ENCODE results near the gene SAMD8. TPM values are rescaled to one million over a fixed set of nuclear protein-coding genes. Genes with fewer than 3 reads are reported as not detected.

SAMD8 gene
- total and polyA plus RNA-seq, 2 donors (not counting 3 experiments of a cell fraction or from before 2014, with no cell fraction given) = 19.6 to 22.8 TPM

- H3K4me1 ChIP-seq (ENCODE audit: control insufficient read depth, extremely low read depth, insufficient read depth, low read length) = no peaks in the 10 kb centered on the region
- no peak overlapping the region for H3K4me3 ChIP-seq (replicated peaks in 1 of 3; ENCODE audit: insufficient read depth in 1 of 3, low read depth in 1 of 3, low read length in 3 of 3)
- no peak overlapping the region for H3K4me2 ChIP-seq (ENCODE audit: insufficient read depth, low read length)
- no TSS peak for BruUV-seq (replicated peaks)
- no peaks in the 10 kb centered on the region for H3K9me3 ChIP-seq (replicated peaks; ENCODE audit: control insufficient read depth, insufficient read depth, low read length)
- CTCF ChIA-PET = no interaction called here
- TF ChIP-seq EZH2 (IDR thresholded peaks at IDR 0.05; ENCODE audit: borderline replicate concordance, low read depth, low read length, severe bottlenecking) = no peak
- TF ChIP-seq POLR2A (IDR thresholded peaks at IDR 0.05; ENCODE audit: low read depth, low read length) = no peak
- no peak for TF ChIP-seq POLR2AphosphoS5 (IDR thresholded peaks at IDR 0.05; ENCODE audit: insufficient read depth, low read depth, low read length)
- no peak for TF ChIP-seq MAX (IDR thresholded peaks at IDR 0.05; ENCODE audit: insufficient read depth, insufficient read length)
- TF ChIP-seq MYC (IDR thresholded peaks at IDR 0.05; ENCODE audit: low read depth, low read length) = no peak
- no peak for TF ChIP-seq JUN (IDR thresholded peaks at IDR 0.05; ENCODE audit: borderline replicate concordance, insufficient read depth, insufficient read length, low read depth)
- no peak for TF ChIP-seq CTCF (IDR thresholded peaks at IDR 0.05; ENCODE audit: extremely low read depth in 1 of 2, insufficient read depth in 1 of 2, low read depth in 1 of 2, low read length in 2 of 2)
- TF ChIP-seq GATA2 (IDR thresholded peaks at IDR 0.05; ENCODE audit: insufficient read depth, insufficient read length, low read depth, low read length) = no peak
- TF ChIP-seq FOS (IDR thresholded peaks at IDR 0.05; ENCODE audit: borderline replicate concordance, insufficient read depth, low read length) = no peak
- POLR2A ChIA-PET = no interaction called here
- H2AFZ ChIP-seq (ENCODE audit: low read depth, low read length) = no peak overlapping the region
- DNase-seq (ENCODE audit: low read depth, low spot score) = no peak
- H4K20me1 ChIP-seq (replicated peaks; ENCODE audit: control insufficient read depth, extremely low read depth, insufficient read depth, low read length) = no peaks in the 10 kb centered on the region
- FAIRE-seq = no peak
- intact Hi-C loops (cut with micrococcal nuclease) = no loop called here
- H3K9me1 ChIP-seq (replicated peaks; ENCODE audit: control insufficient read depth, extremely low read depth, insufficient read depth, low read length) = no peaks in the 10 kb centered on the region
- no peak overlapping the region for H3K27ac ChIP-seq (ENCODE audit: insufficient read depth, low read depth, low read length)
- no peaks in the 10 kb centered on the region for H3K36me3 ChIP-seq (ENCODE audit: control insufficient read depth in 2 of 2, extremely low read depth in 1 of 2, insufficient read depth in 2 of 2, low read length in 2 of 2)
- no peak overlapping the region for H3K9ac ChIP-seq (replicated peaks; ENCODE audit: extremely low read depth, insufficient read depth, low read length)
- dilution Hi-C loops (cut with MboI; ENCODE audit: extremely low pct_ligation_motif_present, low sequenced_read_pairs) = no loop called here
- H3K27me3 ChIP-seq (ENCODE audit: control insufficient read depth in 2 of 2, insufficient read depth in 2 of 2, low read length in 2 of 2) = peaks cover 0 to 10% of the 10 kb centered on the region in 2 experiments
- no peaks in the 10 kb centered on the region for H3K79me2 ChIP-seq (ENCODE audit: control insufficient read depth, insufficient read depth, low read length)
Observed at GRCh38 chr10:75091146-75091545, 20.3 kb upstream of the SAMD8 start.
